Neutrophil (primary cell): ENCODE measurements around the gene ZNF281.

ENCODE experiments used
- H3K27ac ChIP-seq: fragments of 200-600 bp; sonication (generic); 2 replicates; pipeline ENCODE4 v1.5.1; 2016; ENCODE audit warnings: mild to moderate bottlenecking, moderate library complexity
- H3K27me3 ChIP-seq: fragments of 200-600 bp; sonication (generic); 2 replicates; pipeline ENCODE4 v1.6.0; 2016; ENCODE audit warnings: mild to moderate bottlenecking
- H3K36me3 ChIP-seq: fragments of 200-600 bp; sonication (generic); 2 replicates; pipeline ENCODE4 v1.5.1; 2017
- H3K4me1 ChIP-seq, 2 experiments: fragments of 200-600 bp in 1 of 2; sonication (generic) in 1 of 2; 1 replicate in 1 of 2; 2 replicates in 1 of 2; pipeline versions ENCODE4 v1.5.1 to v1.6.1; 2013 to 2016; ENCODE audit warnings: low read depth in 1 of 2, low read length in 1 of 2, mild to moderate bottlenecking in 1 of 2, moderate library complexity in 1 of 2; ENCODE audit not compliant: control insufficient read depth in 1 of 2, insufficient read depth in 1 of 2
- H3K4me3 ChIP-seq, 2 experiments: fragments of 200-600 bp in 1 of 2; sonication (generic) in 1 of 2; 1 replicate in 1 of 2; 2 replicates in 1 of 2; pipeline ENCODE4 v1.5.1; 2013 to 2016; ENCODE audit warnings: low read depth in 1 of 2, low read length in 1 of 2, mild to moderate bottlenecking in 1 of 2, moderate library complexity in 1 of 2
- H3K9me3 ChIP-seq: fragments of 200-600 bp; sonication (generic); 2 replicates; pipeline ENCODE4 v1.5.1; 2016
- CTCF ChIP-seq: fragments of 200-600 bp; sonication (generic); IDR thresholded peaks from 2 replicates; pipeline ENCODE4 v1.5.1; 2016; ENCODE audit warnings: antibody characterized with exemption

The ZNF281 gene

GRCh38 chr1:200379432-200379757 is 30.4 kb downstream of the ZNF281 start:
- H3K27ac ChIP-seq = no peak overlapping the region

GRCh38 chr1:200378096-200378495 is 31.7 kb downstream of the ZNF281 start:
- Histone ChIP-seq H3K36me3 (no peaks in the 10 kb centered on the region), H3K27ac (no peak overlapping the region), H3K9me3 (no peaks in the 10 kb centered on the region), H3K4me1 (peaks cover 0 to 5% of the 10 kb centered on the region in 2 experiments), H3K4me3 (no peak overlapping the region), H3K27me3 (no peaks in the 10 kb centered on the region)
- no peak for TF ChIP-seq CTCF

More at GRCh38 chr1:200379432-200379757, 30.4 kb downstream of the ZNF281 start:
- Histone ChIP-seq H3K4me3 (no peak overlapping the region), H3K4me1 (peaks cover 0 to 5% of the 10 kb centered on the region in 2 experiments), H3K9me3 (no peaks in the 10 kb centered on the region), H3K27me3 (no peaks in the 10 kb centered on the region), H3K36me3 (no peaks in the 10 kb centered on the region)
- no peak for TF ChIP-seq CTCF

- H3K27ac ChIP-seq = no peak overlapping the region
- no peak for TF ChIP-seq CTCF
- peaks cover 2 to 11% of the 10 kb centered on the region in 2 experiments for H3K4me1 ChIP-seq
Measured at GRCh38 chr1:200376528-200376927, 33.3 kb downstream of the ZNF281 start.

GRCh38 chr1:200374569-200375295 is 35.1 kb downstream of the ZNF281 start:
- Histone ChIP-seq H3K36me3 (no peaks in the 10 kb centered on the region), H3K27me3 (no peaks in the 10 kb centered on the region), H3K4me3 (no peak overlapping the region), H3K27ac (no peak overlapping the region), H3K4me1 (peaks cover 4 to 13% of the 10 kb centered on the region in 2 experiments), H3K9me3 (no peaks in the 10 kb centered on the region)
- TF ChIP-seq CTCF = no peak

More at GRCh38 chr1:200376528-200376927, 33.3 kb downstream of the ZNF281 start:
- no peak overlapping the region for H3K4me3 ChIP-seq
- H3K9me3 ChIP-seq = no peaks in the 10 kb centered on the region
- H3K27me3 ChIP-seq = no peaks in the 10 kb centered on the region
- H3K36me3 ChIP-seq = no peaks in the 10 kb centered on the region

GRCh38 chr1:200373811-200374231 is 36.0 kb downstream of the ZNF281 start:
- Histone ChIP-seq H3K27ac (no peak overlapping the region), H3K4me3 (no peak overlapping the region), H3K4me1 (peaks cover 13 to 23% of the 10 kb centered on the region in 2 experiments), H3K36me3 (no peaks in the 10 kb centered on the region), H3K9me3 (no peaks in the 10 kb centered on the region), H3K27me3 (no peaks in the 10 kb centered on the region)
- TF ChIP-seq CTCF = no peak
